ENCODE measurements around the gene TNNT1. TPM values are rescaled to one million over a fixed set of nuclear protein-coding genes. Genes with fewer than 3 reads are reported as not detected.
"Not testable (repeated sequence)": the region's sequence is repeated elsewhere in the genome, so short reads cannot be mapped to it uniquely, and the experiment has no call there.

Gene TNNT1
- total RNA-seq, 6 experiments from 2014 or later, result 1.2 to 10.9 (median 1.6) TPM; not detected in 2

GRCh38 chr19:55172741-55173140 lies 23.7 kb upstream of the TNNT1 start:
- Histone ChIP-seq H3K27ac (no peak overlapping the region), H3K9me3 (no peaks in the 10 kb centered on the region), H3K36me3 (no peaks in the 10 kb centered on the region), H3K4me3 (no peak overlapping the region), H3K27me3 (peaks cover 0 to 19% of the 10 kb centered on the region in 2 donors), H3K4me1 (no peaks in the 10 kb centered on the region)
- intact Hi-C loops (cut with DNase I), result no loop called here
- no peak for DNase-seq
- WGBS (ENCODE audit: insufficient coverage, low coverage, low lambda C conversion rate, missing lambda C conversion rate), result 17% methylated on average over 11 of the region's 12 CpGs
- TF ChIP-seq POLR2A (IDR thresholded peaks at IDR 0.05) (no peak), CTCF (IDR thresholded peaks at IDR 0.05) (no peak)
- ATAC-seq, result no peak

- intact Hi-C loops (cut with DNase I); H3K27ac ChIP-seq; DNase-seq; ATAC-seq; H3K4me1 ChIP-seq; H3K36me3 ChIP-seq; H3K9me3 ChIP-seq; H3K4me3 ChIP-seq: not testable (repeated sequence)
- H3K27me3 ChIP-seq, result peaks cover 0 to 19% of the 10 kb centered on the region in 2 donors
- WGBS (ENCODE audit: insufficient coverage, low coverage, low lambda C conversion rate, missing lambda C conversion rate), result 70% methylated on average over 9 of the region's 9 CpGs
These were observed 23.3 kb upstream of the TNNT1 start for GRCh38 chr19:55172318-55172717.

DNA sequence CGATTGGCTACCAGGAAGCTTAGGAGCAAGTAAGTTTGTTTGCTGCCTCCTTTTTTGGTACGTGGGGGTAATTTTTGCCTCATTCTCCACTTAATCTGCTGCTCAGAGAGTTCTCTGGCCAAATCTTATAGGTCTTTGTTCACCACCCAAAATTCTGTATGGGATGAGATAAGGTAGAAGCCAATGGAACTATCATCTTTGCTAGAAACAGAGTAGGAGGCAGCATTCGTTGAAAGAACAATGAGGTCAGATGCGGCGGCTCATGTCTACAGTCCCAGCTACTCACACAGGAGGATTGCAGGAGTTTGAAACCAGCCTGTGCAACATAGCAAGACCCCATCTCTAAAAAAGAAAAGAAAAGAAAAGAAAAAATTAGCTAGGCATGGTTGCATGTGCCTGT lies 22.4 kb upstream of the TNNT1 start:
- no peaks in the 10 kb centered on the region for H3K36me3 ChIP-seq
- ATAC-seq (no peak), DNase-seq (no peak)
- 67% methylated on average over 5 of the region's 5 CpGs for WGBS (ENCODE audit: insufficient coverage, low coverage, low lambda C conversion rate, missing lambda C conversion rate)
- no peaks in the 10 kb centered on the region for H3K9me3 ChIP-seq
- intact Hi-C loops (cut with DNase I), result no loop called here
- no peak overlapping the region for H3K27ac ChIP-seq
- peaks cover 0 to 5% (median 0%) of the 10 kb centered on the region in 4 donors for H3K4me1 ChIP-seq
- H3K4me3 ChIP-seq, result no peak overlapping the region
- H3K27me3 ChIP-seq, result peaks cover 0 to 19% of the 10 kb centered on the region in 2 donors
- no peak for TF ChIP-seq POLR2A (IDR thresholded peaks at IDR 0.05)
- no peak for TF ChIP-seq CTCF (IDR thresholded peaks at IDR 0.05)

GRCh38 chr19:55169136-55169535 lies 20.1 kb upstream of the TNNT1 start:
- Histone ChIP-seq H3K4me1 (peaks cover 0 to 5% (median 0%) of the 10 kb centered on the region in 4 donors), H3K27me3 (peaks cover 0 to 7% of the 10 kb centered on the region in 2 donors), H3K4me3 (no peak overlapping the region), H3K9me3 (no peaks in the 10 kb centered on the region), H3K36me3 (no peaks in the 10 kb centered on the region), H3K27ac (no peak overlapping the region)
- TF ChIP-seq CTCF (IDR thresholded peaks at IDR 0.05) (no peak), POLR2A (IDR thresholded peaks at IDR 0.05) (no peak)
- DNase-seq (no peak), ATAC-seq (no peak)
- WGBS (ENCODE audit: insufficient coverage, low coverage, low lambda C conversion rate, missing lambda C conversion rate), result 18% methylated on average over 2 of the region's 4 CpGs
- intact Hi-C loops (cut with DNase I), result no loop called here

- Histone ChIP-seq H3K9me3 (no peaks in the 10 kb centered on the region), H3K4me3 (peak within 1 kb of the TSS; percentile 36 to 54 (median 47)), H3K27me3 (peaks cover 0 to 8% of the 10 kb centered on the region in 2 donors), H3K4me1 (peaks cover 0 to 5% (median 0%) of the 10 kb centered on the region in 4 donors), H3K36me3 (no peaks in the 10 kb centered on the region), H3K27ac (no peak within 1 kb of the TSS)
- ATAC-seq (peak; percentile 97 to 99 (median 98)), DNase-seq (peak; percentile 92 to 97 (median 96))
- TF ChIP-seq CTCF (IDR thresholded peaks at IDR 0.05) (no peak), POLR2A (IDR thresholded peaks at IDR 0.05) (no peak)
- under 1% methylated on average over 32 of the region's 33 CpGs for WGBS (ENCODE audit: insufficient coverage, low coverage, low lambda C conversion rate, missing lambda C conversion rate)
- intact Hi-C loops (cut with DNase I), result no loop called here
These were observed 17.7 kb upstream of the TNNT1 start, which contains the start of gene DNAAF3 for GRCh38 chr19:55166530-55167268. TSS of gene DNAAF3 (minus strand) at chr19:55166613. CDS start at chr19:55166413, 200 bp downstream.

Measured in right lobe of liver (tissue), 6 donors.